Left kidney (tissue), 2 donors: ENCODE results near the gene TBC1D22A. TPM values are rescaled to one million over a fixed set of nuclear protein-coding genes. Genes with fewer than 3 reads are reported as not detected.

Source experiments
- DNase-seq: peaks from one replicate; pipeline ENCODE4 v3.0.0-alpha.2; 2013
- polyA plus RNA-seq: library from polyadenylated mRNA; unstranded; fragments of 120-200 nt; gene quantifications from one replicate; pipeline ENCODE4 v1.2.1, GENCODE V29; 2013; ENCODE audit not compliant: insufficient read length

Gene TBC1D22A
- polyA plus RNA-seq, 1 donor = 15.0 TPM

DNA sequence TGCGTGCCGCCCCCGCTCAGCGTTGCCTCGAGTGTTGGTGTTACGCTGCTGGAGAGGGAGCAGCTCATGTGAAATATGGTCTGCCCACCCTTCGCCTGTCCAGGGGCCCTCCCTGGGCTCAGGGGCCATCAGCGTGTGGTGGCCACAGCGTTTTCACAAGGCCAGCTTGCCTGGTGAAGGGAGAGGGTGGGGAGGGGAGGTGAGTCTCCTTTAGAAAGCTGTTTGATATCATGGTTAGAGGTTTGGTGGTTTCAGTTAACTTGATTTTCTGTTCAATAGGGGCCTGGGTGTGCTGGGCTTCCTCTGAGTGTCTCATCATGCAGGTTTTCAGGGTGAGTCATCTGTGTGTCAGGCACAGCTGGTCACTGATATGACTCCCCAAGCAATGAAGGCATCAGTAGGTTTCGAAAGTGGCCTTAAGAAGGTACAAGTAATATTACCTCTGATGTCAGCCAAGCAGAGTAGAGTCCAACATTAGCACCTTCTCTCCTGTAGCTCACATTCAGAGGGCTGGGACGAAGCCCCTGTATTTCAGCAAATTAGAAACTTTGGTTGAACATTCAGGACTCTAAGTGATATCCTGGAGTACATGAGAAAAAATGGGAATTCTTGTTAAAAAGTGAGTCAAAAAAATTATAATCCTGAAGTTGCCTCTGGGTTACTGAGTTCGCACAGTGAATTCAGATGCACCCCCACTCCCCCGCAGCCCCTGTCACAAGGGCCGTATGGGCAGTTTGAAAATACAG lies 172.5 kb downstream of the TBC1D22A start:
- DNase-seq = no peak

DNA sequence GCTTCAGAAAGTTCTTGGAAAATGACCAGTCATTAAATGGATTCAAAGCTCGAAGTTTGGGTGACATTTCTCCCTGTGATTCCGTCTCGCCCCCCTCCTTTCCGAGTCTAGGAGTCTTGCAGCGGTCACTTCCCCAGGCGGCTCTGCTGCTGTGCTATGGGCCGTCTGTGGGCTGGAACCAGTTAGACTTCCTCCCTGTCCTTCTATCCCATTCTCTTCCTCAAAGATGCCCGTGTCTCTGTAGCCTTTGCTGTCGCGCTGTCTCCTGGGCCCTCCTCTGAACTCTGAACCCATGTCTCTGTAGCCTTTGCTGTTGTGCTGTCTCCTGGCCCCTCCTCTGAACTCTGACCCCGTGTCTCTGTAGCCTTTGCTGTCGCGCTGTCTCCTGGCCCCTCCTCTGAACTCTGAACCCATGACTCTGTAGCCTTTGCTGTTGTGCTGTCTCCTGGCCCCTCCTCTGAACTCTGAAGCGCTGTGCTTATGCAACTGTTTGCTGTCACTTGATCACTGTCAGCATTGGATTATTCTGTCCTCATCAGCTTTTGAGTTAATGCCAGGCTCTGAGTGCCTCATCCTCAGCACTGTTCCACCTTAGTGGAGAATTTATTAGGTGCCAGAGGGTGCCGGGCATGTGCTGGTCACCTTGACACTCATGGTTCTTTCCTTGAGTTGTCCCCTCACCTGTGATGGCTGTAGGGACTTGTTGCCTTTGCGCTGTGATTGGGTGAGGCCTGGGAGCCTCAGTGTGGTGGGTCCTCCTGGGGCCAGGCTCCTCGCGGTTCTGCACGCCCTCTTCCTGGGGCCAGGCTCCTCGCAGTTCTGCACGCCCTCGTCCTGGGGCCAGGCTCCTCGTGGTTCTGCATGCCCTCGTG lies 173.3 kb downstream of the TBC1D22A start:
- DNase-seq = no peak

DNA sequence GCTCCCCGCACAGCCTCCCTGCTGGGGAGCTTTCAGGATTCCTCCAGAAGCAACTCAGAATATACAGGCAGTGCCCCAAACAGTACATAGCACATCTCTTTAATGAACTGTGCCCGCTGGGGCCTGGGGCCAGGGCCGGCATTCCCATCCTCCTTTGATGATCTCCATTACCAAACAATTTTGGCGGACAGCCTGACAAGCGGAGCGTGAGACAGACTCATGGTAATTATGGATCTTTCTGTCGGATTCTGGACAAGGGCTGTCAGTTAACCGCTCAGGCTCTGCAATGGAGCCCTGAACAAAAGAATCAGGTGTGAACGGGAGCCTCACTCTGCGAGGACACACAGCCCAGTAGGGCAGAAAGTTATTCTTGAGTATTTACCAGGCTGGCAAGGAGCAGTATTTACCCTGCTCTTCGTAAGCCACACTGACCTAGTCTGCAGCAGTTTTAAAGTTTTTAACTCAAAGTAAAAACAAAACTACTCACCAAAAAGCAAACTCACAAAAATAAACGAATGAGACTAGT lies 174.0 kb downstream of the TBC1D22A start:
- no peak for DNase-seq

DNA sequence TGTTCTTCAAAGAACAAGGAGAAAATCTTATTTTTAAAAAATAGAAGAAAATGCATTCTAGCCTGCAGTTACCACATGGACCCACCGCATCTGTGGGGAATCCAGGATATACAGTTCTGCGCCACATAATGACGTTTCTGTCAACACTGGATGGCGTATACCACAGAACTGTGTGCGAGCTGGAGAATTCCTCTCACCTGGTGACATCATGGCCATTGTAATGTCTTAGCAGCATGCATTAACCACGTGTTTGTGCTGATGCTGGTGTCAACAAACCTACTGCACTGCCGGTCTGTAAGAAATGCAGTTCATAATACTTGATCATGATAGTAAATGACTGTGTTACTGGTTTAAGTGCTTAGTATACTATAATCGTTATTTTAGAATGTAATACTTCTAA lies 174.7 kb downstream of the TBC1D22A start:
- no peak for DNase-seq

DNA sequence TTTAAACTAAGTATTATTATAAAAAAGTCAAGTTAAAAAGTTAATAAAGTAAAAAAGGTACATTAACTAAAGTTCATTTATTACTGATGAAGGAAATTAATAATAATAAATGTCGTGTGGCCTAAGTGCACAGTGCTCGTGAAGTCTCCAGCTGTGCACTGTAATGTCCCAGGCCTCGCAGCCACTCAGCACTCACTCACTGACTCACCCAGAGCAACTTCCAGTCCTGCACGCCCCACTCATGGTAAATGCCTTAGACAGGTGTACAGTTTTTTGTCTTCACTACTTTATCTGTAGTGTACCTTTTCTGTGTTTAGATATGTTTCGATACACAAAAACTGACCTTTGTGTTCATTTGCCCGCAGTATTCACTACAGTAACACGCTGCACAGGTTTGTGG lies 175.5 kb downstream of the TBC1D22A start:
- DNase-seq = no peak

DNA sequence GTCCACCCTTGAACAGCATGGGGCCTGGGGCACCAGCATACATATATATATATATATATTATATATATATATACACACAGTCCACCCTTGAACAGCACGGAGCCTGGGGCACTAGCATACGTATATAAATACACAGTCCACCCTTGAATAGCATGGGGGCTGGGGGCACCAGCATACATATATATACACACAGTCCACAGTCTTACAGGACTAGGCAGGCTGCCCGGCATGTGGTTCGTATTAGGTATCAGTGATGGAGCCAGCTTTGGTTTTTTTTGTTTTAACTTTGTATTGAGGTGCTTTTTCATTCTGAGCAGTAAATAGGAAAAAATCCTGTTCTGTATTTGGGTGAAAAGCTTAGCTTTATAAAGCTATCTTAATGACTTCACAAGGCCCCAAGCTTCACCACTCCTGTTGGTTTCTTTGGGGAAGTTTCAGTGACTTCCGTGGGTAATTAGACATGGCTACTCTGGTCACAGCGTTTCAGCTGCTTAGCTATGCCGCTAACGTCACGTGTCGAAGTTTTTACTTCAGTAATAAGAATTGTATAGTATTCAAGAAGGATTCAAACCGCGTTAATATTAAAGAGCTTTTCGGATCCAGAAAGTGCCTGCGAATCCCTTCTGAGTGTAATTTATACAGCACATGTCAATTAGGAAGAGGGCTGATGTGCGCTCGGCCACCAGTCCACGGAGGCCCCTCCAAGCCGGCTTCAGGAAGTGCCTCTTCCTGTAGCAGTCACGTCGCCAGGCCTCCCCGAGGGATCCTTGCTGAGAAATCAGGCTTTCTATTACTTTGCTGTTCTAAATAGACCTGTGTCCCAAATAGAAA lies 179.7 kb downstream of the TBC1D22A start:
- no peak for DNase-seq

DNA sequence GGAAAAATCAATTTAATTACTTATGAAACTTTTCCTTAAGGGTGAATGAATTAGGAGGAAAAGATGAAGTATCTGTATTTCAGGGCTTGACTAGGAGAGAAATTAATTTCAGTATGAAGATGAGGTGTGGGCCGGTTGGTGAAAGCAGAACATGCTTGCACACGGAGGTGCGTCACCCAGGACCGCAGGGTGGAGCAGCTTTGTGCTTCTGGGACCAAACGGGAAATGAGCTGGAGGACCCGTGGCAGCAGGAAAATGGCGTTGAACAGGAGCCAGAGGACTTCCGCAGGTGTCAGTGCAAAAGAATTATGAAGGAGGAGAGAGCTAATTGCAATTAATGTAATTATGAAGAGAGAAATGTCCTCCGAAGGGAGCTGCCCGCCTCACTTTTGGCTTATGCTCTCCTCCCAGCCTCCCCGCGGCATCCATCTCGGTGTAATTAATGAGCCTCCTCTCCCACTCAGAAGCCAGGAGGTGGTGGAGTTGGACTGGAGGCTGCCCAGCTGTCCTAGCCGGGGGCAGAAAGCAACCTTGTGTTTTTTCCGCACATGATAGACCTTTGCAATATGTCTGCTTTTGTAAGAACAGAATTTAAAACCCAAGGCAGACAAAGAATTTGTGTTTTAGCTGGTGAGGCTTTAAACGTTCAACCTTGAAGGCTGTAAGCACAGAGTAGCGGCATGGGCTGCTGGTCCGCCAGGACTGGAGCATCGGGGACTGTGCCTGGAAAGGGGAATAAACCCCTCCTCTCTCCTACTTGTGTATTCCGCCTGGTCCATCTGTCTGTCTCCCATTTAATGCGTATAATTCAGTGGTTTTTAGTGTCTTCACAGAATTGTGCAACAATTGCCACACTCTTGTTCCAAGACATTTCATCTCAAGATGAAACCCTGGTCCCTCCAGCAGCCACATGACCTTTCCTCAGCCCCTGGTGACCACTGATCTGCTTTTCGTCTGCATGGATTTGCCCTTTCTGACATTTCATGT lies 180.6 kb downstream of the TBC1D22A start:
- DNase-seq = no peak

DNA sequence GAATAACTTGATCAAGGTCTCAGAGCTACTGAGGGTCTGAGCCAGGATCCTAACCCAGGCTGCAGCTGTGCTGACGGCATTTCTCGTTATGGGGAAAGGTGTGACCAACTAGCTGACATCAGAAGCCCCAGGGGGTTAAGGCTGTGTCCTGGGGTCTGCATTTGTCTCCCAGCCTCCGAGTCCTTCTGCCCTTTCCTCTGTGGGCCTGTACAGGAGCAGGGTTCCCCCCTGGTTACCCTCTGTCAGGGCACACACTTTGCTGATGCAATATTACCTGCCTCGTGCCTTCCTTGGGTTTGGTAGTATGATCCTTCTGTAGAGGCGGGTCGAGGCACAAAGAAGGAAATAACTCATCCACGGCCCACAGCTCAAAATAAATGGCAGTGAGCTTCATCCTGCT lies 183.0 kb downstream of the TBC1D22A start:
- no peak for DNase-seq

DNA sequence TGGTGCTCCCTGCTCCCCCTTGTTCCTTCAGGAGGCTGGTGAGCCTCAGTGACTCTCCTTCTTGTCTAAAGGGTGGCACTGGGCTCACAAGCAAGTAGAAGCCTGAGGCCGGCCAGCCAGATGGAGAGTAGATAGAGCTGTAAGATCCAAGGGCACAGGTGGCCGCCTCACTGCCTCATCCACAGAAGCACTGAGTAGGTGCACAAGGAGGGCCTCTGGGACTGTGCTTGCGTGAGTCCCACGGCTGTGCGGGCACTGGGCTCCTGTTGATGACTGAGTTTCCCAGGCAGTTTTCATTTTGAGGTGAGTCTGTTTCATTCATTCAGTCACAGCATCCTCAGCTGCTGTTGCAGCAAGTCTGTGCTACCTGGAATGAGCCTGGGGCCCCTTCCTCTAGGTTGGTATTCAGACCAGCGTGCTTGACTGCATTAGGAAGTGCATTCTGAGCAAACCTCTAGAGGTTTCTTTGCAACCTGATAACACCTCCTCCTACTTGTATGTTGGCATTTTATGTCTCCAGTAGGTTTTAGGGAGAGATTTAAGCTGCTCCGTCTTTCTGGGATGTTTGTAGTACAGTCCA lies 184.0 kb downstream of the TBC1D22A start:
- DNase-seq = no peak

DNA sequence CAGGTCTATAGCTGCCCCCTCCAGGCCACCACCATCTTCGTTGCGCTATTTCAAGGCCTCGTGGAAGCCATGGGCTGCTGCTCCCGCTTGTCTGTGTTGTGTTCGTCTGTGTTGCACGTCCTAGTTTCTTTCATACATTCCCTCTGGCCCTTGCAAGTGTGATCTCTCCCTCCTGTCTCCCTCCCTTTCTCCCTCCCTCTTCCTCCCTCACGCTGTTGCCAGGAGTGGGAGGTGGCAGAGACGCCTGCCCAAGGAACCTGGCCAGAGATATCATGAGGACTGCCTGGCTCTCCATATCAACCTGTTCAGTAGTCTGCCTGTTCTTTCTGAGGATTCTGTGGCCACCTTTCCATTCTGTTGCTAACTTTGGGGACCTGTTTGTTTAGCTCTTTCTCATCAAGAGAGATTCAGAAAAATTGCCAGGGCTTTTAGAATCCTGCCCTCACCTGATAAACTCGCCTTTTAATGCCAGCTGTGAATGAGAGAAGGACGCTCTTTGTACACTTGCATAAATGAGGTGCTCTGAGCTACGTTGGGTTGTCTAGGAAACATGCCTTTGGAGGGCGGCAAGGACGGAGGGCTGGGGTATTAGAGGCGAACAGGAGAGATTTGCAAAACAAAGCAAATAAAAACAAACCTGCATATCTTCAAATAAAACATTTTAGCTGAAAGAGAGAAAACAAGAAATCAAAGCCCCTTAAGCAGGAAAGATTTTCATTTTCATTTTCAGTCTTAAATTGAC lies 185.2 kb downstream of the TBC1D22A start:
- DNase-seq = no peak

DNA sequence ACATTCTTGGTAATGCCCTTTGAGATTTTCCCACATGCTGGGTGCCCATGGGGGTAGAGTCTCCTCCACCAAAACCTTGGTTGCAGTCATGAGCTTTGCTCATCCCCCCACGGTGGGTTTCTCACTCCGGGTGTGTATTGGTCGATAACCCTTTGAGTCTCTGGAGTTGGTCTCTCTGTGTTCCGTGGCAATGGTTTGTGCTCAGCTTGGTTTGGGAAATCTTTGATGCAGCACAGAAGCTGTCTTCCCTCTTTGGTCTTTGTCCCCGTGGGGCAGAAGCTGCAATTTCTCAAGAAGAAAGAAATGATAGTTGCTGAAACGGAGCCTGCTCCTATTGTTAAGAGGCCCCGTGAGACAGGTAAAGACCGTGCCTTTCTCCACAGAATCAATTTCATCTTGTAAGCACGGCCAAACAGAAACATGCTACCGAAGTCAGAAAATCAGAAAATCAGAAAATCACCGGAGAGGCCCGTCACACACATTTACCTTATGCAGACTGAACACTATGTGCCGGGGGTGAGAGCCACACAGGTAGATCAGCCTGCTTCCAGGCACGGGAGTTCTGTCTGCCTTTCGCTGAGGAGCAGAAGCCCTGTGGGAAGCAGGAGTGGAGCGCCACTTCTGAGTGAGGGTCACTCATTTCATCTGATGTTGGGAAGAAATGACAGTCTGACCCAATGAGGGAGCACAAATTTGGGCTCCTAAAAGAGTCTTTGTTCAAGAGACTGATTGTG lies 186.1 kb downstream of the TBC1D22A start:
- no peak for DNase-seq

DNA sequence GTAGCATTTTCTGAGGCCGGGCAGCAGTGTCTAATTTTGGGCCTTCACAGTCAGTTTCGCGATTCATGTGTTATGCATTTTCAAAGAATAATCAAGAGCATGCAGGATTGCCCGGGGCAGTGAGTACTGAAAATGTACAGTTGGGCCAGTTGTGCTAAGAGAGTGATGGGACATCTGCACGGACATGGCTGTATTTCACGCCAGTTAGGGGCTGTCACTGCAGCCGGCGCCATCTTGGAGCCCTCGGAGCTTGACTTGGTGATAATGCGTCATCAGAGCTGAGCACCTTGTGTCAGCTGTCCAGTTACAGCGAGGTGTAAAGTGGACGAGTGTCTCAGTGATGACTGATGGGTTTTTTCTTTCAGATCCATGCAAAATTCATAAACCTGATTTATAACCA lies 188.9 kb downstream of the TBC1D22A start:
- DNase-seq = no peak

DNA sequence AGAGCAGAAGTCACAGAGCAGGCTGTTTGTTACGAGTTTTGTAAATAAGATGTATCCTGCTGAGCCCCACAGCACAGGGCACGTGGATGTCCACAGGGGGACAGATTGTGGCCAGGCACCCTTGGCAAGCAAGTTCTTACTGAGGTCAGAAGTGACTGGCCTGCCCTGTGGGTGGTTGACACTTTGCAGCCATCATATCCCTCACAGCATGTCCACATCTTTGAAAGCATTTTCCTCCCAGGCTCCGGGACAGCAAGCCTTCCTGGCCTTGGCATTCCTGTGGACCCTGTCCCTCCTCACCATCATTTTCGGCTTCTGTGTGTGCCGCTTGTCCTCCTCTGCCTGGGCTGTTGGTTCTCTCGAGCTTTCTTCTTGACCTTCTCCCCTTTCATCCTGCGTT lies 189.5 kb downstream of the TBC1D22A start:
- DNase-seq = no peak

DNA sequence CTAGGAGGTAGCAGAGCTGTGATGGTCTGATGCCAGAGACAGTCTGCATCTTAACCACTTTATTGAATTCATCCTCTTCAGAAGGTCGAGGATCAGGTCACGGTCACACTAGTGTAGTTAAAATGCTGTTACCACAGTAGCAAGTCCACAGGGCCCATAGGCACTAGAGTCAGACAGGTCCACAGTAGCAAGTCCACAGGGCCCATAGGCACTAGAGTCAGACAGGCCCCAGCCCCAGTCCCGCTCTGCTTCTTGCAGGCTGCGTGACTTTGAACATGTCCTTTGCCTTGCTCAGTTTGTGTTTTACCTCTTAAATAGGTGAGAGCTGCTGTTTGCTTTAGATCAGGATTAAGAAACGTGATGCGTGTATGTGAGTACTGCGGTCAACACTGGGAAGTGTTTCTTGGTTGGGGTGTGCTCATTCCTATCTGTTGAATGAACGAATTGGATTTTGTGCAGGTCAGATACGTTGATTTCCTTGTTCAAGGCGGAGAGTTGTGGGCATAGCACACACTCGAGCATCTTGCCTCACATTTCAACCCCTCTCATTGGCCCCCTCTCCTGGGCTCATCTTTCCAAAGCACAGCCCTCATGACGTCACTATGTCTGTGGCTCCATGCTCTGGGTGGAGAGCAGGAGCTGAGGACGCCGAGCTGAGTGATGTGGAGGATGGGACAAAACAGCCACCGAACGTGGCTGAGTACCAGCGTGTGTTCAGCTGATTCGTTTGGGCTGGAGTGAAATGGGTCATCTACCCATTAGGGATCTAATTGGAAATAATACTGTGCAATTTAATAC lies 191.7 kb downstream of the TBC1D22A start:
- peak; percentile 53 for DNase-seq

DNA sequence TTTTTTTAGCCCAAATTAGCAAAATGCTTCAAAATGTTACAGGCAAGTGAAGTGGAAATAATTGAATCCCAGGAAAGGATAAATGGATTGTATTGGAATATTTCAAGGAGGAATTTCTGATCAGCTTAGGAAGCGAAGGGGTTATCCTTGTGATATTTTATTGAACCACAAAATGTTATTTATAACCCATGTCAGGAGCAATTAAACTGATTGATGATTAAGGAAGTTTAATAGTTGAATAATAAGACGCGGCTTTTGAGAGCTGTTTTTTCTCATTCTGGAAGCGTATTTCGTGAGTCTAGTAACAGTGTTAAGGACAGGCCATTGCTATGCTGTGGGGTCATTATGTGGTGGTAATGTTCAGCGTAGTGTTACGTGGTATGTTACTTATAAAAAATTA lies 192.3 kb downstream of the TBC1D22A start:
- peak; percentile 57 for DNase-seq

DNA sequence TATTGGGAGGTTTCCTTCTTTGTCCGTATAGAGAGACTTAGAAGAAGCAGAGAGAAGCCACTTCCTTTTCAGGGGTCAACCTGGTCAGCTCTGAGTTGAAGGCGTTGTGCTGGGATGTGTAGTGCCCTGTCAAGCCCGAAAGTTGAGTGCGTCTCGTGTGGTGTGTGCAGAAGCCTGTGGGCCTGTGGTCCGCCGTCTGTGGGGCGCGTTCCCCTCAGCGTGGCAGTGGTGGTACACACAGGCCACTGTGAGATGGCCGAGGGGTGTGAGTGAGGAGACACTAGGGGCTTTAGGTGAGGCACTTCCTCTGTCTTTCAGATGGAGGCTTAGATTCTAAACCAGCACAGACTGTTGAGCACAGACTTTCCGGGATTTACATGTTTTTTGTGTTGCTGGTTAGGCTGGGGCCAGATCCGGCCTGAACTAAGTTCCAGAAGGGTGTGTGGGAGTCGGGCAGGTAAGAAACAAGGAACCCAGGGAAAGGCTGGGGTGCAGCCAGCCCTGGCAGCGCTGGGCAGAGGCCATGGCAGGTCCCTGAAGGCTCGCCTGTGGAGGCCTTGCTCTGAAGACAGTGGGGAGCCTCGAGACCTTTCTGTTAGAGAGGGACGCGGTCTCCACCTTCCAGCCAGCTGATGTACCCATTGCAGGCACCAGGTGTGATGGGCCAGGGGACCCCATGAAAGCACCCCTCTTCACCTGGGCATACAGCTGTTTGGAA lies 194.2 kb downstream of the TBC1D22A start:
- no peak for DNase-seq

DNA sequence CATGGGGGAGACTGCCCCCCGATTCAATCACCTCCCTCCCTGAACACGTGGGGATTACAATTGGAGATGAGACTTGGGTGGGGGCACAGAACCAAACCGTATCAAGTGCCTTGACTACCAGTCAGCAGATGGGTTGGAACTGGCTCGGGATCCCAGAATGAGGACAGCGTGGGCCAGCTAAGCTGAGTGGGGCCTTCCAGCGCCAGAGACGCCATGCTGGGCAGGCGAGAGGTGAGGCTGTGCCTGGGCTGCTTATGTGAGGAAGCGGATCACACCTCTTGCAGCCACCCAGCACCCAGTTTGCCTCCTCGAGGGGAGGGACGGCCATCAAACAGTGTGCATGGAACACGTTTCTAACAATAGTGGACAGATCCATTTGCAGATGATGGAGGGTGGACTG lies 195.1 kb downstream of the TBC1D22A start:
- no peak for DNase-seq

DNA sequence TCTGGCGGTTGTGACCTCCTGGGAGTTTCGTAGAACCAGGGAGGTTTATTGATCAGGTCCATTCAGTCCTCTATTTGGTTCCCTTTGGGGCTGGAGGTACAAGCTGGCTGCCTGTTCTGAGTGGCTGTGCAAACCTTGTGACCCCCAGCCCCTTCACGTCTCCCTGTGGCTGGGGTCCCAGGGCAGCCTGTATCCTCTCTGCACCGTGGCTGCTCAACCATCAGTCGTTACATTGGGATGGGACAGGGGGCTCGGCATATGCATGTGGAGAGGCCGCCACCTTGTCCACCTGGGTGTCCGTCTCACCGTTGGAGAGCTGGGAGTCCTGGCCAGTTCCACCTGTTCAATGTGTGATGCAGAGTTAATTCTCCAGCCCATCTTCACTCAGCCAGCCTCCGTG lies 195.7 kb downstream of the TBC1D22A start:
- DNase-seq = no peak
